CD4-positive, alpha-beta T cell treated with Interleukin-6 at 100 ng/mL for 8 hours (primary cell): ENCODE results near the gene ILKAP.

Experiments
- DNase-seq: peaks from one replicate; pipeline ENCODE4 v3.0.0-alpha.2; 2020; ENCODE audit warnings: mixed read lengths, low spot score

The ILKAP gene

GRCh38 chr2:238203094-238203972 is at the start of gene ILKAP:
Gene ILKAP, minus strand, starts transcription at chr2:238203695. Its CDS starts 142 bp downstream, at chr2:238203553.
- DNase-seq = peak; percentile 88

- DNase-seq = no peak
Observed at GRCh38 chr2:238252766-238253630, 49.5 kb upstream of the ILKAP start.

GRCh38 chr2:238251986-238252385 is 48.5 kb upstream of the ILKAP start:
- DNase-seq = no peak

GRCh38 chr2:238251331-238251730 is 47.8 kb upstream of the ILKAP start:
- no peak for DNase-seq

- DNase-seq = no peak
Observed at GRCh38 chr2:238250896-238251295, 47.4 kb upstream of the ILKAP start.

GRCh38 chr2:238247841-238248453 is 44.5 kb upstream of the ILKAP start:
- DNase-seq = no peak

- DNase-seq = no peak
Observed at GRCh38 chr2:238247002-238247822, 43.7 kb upstream of the ILKAP start.

- DNase-seq = no peak
Observed at GRCh38 chr2:238244151-238244550, 40.7 kb upstream of the ILKAP start.

- no peak for DNase-seq
Observed at GRCh38 chr2:238243496-238244076, 40.1 kb upstream of the ILKAP start.

- no peak for DNase-seq
Observed at GRCh38 chr2:238242731-238243495, 39.4 kb upstream of the ILKAP start.

GRCh38 chr2:238241970-238242369 is 38.5 kb upstream of the ILKAP start:
- no peak for DNase-seq

- no peak for DNase-seq
Observed at GRCh38 chr2:238240757-238241711, 37.5 kb upstream of the ILKAP start.

GRCh38 chr2:238239863-238240756 is 36.6 kb upstream of the ILKAP start, which contains the start of gene HES6:
Gene HES6, minus strand, starts transcription at chr2:238240038. Its CDS starts 133 bp downstream, at chr2:238239905.
- DNase-seq = peak; percentile 72

GRCh38 chr2:238239543-238239862 is 36.0 kb upstream of the ILKAP start:
- DNase-seq = no peak

- peak; percentile 36 for DNase-seq
Observed at GRCh38 chr2:238238766-238239542, 35.5 kb upstream of the ILKAP start.

- DNase-seq = no peak
Observed at GRCh38 chr2:238238311-238238765, 34.8 kb upstream of the ILKAP start.

- DNase-seq = no peak
Observed at GRCh38 chr2:238237431-238238135, 34.1 kb upstream of the ILKAP start.
